ENCODE data around the gene ACAA1. TPM values are rescaled to one million over a fixed set of nuclear protein-coding genes. Genes with fewer than 3 reads are reported as not detected.

The ACAA1 gene
- total and polyA plus RNA-seq, 2 of the 13 experiments (the other 11 are each of a cell fraction or from before 2014, with no cell fraction given): 60.8 to 188 TPM

DNA sequence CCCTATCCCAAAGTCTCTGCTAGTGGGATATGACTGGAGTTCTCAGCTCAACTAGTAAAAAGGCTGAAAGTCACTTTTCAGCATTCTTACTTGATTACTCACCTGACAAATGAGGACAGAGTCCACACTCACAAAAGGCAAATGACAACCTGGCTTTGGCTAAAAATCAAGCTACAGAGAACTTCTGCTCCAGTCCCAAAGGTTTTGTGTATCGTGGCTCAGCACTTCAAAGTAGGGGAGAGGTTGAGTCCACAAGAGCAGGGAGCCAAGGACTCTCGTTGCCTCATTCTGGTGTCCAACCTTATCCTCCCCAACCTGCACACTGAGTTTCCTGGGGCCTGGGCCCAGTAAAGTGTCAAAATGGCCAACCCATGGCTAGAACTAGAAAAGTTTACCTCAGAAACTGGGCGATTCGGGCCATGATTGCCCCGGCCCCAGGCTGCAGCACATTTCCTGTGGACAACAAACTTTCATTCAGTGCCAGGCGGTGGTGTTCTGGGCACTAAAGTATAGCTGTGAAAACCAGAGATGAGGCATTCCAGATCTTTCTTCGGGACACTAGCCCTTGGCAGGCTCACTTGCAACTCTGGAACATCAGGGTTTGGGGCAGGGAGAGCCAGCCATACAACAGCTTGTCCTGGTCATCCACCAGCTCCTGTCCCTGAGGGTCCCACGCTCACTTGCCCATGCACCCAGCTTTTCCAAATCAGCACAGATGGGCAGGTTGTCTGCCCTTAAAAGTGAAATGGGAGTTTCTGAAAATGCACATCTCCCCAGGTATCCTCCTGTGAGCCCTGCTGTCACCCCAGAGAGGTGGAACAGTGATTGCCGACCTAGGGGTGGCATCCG lies 3.1 kb downstream of the ACAA1 start (continued):
- TF ChIP-seq ZNF251 (CRISPR knock-in tag; IDR thresholded peaks at IDR 0.05): no peak
- TF ChIP-seq, protein P1, sequence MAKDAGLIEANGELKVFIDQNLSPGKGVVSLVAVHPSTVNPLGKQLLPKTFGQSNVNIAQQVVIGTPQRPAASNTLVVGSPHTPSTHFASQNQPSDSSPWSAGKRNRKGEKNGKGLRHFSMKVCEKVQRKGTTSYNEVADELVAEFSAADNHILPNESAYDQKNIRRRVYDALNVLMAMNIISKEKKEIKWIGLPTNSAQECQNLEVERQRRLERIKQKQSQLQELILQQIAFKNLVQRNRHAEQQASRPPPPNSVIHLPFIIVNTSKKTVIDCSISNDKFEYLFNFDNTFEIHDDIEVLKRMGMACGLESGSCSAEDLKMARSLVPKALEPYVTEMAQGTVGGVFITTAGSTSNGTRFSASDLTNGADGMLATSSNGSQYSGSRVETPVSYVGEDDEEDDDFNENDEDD (CRISPR knock-in tag; IDR thresholded peaks at IDR 0.05; ENCODE audit: borderline replicate concordance): no peak; the same call in 1 of the 2 replicates
- no peak for TF ChIP-seq HNRNPK (IDR thresholded peaks at IDR 0.05; ENCODE audit: low read depth, low read length, poor library complexity, severe bottlenecking)
- peak; percentile 93 for TF ChIP-seq IRF2 (CRISPR knock-in tag; IDR thresholded peaks at IDR 0.05)
- TF ChIP-seq ZSCAN9 (CRISPR knock-in tag; IDR thresholded peaks at IDR 0.05; ENCODE audit: borderline replicate concordance): peak; percentile 79; the same call in 1 of the 2 replicates
- TF ChIP-seq, protein P2, sequence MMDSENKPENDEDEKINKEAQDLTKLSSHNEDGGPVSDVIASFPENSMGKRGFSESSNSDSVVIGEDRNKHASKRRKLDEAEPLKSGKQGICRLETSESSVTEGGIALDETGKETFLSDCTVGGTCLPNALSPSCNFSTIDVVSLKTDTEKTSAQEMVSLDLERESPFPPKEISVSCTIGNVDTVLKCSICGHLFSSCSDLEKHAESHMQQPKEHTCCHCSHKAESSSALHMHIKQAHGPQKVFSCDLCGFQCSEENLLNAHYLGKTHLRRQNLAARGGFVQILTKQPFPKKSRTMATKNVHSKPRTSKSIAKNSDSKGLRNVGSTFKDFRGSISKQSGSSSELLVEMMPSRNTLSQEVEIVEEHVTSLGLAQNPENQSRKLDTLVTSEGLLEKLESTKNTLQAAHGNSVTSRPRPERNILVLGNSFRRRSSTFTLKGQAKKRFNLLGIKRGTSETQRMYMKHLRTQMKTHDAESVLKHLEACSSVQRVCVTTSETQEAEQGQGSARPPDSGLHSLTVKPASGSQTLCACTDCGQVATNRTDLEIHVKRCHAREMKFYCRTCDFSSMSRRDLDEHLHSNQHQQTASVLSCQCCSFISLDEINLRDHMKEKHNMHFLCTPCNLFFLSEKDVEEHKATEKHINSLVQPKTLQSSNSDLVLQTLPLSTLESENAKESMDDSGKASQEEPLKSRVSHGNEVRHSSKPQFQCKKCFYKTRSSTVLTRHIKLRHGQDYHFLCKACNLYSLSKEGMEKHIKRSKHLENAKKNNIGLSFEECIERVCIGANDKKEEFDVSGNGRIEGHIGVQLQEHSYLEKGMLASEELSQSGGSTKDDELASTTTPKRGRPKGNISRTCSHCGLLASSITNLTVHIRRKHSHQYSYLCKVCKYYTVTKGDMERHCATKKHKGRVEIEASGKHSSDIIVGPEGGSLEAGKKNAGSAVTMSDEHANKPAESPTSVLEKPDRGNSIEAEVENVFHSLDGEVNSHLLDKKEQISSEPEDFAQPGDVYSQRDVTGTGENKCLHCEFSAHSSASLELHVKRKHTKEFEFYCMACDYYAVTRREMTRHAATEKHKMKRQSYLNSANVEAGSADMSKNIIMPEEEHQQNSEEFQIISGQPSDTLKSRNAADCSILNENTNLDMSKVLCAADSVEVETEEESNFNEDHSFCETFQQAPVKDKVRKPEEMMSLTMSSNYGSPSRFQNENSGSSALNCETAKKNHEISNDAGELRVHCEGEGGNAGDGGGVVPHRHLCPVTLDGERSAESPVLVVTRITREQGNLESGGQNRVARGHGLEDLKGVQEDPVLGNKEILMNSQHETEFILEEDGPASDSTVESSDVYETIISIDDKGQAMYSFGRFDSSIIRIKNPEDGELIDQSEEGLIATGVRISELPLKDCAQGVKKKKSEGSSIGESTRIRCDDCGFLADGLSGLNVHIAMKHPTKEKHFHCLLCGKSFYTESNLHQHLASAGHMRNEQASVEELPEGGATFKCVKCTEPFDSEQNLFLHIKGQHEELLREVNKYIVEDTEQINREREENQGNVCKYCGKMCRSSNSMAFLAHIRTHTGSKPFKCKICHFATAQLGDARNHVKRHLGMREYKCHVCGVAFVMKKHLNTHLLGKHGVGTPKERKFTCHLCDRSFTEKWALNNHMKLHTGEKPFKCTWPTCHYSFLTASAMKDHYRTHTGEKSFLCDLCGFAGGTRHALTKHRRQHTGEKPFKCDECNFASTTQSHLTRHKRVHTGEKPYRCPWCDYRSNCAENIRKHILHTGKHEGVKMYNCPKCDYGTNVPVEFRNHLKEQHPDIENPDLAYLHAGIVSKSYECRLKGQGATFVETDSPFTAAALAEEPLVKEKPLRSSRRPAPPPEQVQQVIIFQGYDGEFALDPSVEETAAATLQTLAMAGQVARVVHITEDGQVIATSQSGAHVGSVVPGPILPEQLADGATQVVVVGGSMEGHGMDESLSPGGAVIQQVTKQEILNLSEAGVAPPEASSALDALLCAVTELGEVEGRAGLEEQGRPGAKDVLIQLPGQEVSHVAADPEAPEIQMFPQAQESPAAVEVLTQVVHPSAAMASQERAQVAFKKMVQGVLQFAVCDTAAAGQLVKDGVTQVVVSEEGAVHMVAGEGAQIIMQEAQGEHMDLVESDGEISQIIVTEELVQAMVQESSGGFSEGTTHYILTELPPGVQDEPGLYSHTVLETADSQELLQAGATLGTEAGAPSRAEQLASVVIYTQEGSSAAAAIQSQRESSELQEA (CRISPR knock-in tag; IDR thresholded peaks at IDR 0.05; ENCODE audit: not compliant biosample characterization): no peak
- no peak for TF ChIP-seq IRX3 (CRISPR knock-in tag; IDR thresholded peaks at IDR 0.05; ENCODE audit: borderline replicate concordance, low read depth)
- TF ChIP-seq CENPT (CRISPR knock-in tag; IDR thresholded peaks at IDR 0.05; ENCODE audit: low read depth): no peak
- no peak for TF ChIP-seq ZNF496 (CRISPR knock-in tag; IDR thresholded peaks at IDR 0.05; ENCODE audit: insufficient replicate concordance)
- TF ChIP-seq MED13 (CRISPR knock-in tag; IDR thresholded peaks at IDR 0.05): no peak; the same call in 1 of the 2 replicates
- TF ChIP-seq ZNF20 (CRISPR knock-in tag; IDR thresholded peaks at IDR 0.05): no peak
- no peak for TF ChIP-seq SAFB2 (CRISPR knock-in tag; IDR thresholded peaks at IDR 0.05; ENCODE audit: borderline replicate concordance, low read depth)
- TF ChIP-seq ZBTB3 (CRISPR knock-in tag; IDR thresholded peaks at IDR 0.05; ENCODE audit: borderline replicate concordance, low read depth): peak; percentile 66; the same call in 1 of the 2 replicates
- TF ChIP-seq, protein P3, sequence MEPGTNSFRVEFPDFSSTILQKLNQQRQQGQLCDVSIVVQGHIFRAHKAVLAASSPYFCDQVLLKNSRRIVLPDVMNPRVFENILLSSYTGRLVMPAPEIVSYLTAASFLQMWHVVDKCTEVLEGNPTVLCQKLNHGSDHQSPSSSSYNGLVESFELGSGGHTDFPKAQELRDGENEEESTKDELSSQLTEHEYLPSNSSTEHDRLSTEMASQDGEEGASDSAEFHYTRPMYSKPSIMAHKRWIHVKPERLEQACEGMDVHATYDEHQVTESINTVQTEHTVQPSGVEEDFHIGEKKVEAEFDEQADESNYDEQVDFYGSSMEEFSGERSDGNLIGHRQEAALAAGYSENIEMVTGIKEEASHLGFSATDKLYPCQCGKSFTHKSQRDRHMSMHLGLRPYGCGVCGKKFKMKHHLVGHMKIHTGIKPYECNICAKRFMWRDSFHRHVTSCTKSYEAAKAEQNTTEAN (CRISPR knock-in tag; conservative IDR thresholded peaks at IDR 0.05): no peak
- TF ChIP-seq, protein P4, sequence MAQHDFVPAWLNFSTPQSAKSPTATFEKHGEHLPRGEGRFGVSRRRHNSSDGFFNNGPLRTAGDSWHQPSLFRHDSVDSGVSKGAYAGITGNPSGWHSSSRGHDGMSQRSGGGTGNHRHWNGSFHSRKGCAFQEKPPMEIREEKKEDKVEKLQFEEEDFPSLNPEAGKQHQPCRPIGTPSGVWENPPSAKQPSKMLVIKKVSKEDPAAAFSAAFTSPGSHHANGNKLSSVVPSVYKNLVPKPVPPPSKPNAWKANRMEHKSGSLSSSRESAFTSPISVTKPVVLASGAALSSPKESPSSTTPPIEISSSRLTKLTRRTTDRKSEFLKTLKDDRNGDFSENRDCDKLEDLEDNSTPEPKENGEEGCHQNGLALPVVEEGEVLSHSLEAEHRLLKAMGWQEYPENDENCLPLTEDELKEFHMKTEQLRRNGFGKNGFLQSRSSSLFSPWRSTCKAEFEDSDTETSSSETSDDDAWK (CRISPR knock-in tag; IDR thresholded peaks at IDR 0.05): no peak
